Measurements from ENCODE around the gene DLGAP3. TPM values are rescaled to one million over a fixed set of nuclear protein-coding genes. Genes with fewer than 3 reads are reported as not detected.

The DLGAP3 gene
- total RNA-seq, 4 donors from 2014 or later: 0.53 to 0.83 TPM; not detected in 2

- H3K36me3 ChIP-seq: no peaks in the 10 kb centered on the region
- H3K9me3 ChIP-seq: no peaks in the 10 kb centered on the region
- no peak for DNase-seq
- TF ChIP-seq POLR2A (IDR thresholded peaks at IDR 0.05) (no peak), CTCF (IDR thresholded peaks at IDR 0.05) (no peak)
- H3K4me3 ChIP-seq: peak overlapping the region in 1 of 4 donors; percentile 18
- H3K27me3 ChIP-seq: no peaks in the 10 kb centered on the region
- H3K27ac ChIP-seq: no peak overlapping the region
- H3K4me1 ChIP-seq: no peaks in the 10 kb centered on the region
Observed at GRCh38 chr1:34918386-34918976, 11.0 kb downstream of the DLGAP3 start.

GRCh38 chr1:34917017-34917416, 12.4 kb downstream of the DLGAP3 start:
- Histone ChIP-seq H3K4me1 (no peaks in the 10 kb centered on the region), H3K9me3 (no peaks in the 10 kb centered on the region), H3K4me3 (no peak overlapping the region), H3K27me3 (no peaks in the 10 kb centered on the region), H3K36me3 (no peaks in the 10 kb centered on the region), H3K27ac (no peak overlapping the region)
- DNase-seq: no peak
- TF ChIP-seq POLR2A (IDR thresholded peaks at IDR 0.05) (no peak), CTCF (IDR thresholded peaks at IDR 0.05) (no peak)

GRCh38 chr1:34916104-34916503, 13.3 kb downstream of the DLGAP3 start:
- no peaks in the 10 kb centered on the region for H3K9me3 ChIP-seq
- no peak overlapping the region for H3K27ac ChIP-seq
- H3K27me3 ChIP-seq: no peaks in the 10 kb centered on the region
- no peak for DNase-seq
- H3K4me3 ChIP-seq: no peak overlapping the region
- no peaks in the 10 kb centered on the region for H3K36me3 ChIP-seq
- TF ChIP-seq POLR2A (IDR thresholded peaks at IDR 0.05): no peak
- TF ChIP-seq CTCF (IDR thresholded peaks at IDR 0.05): no peak
- no peaks in the 10 kb centered on the region for H3K4me1 ChIP-seq

GRCh38 chr1:34915521-34915920, 13.9 kb downstream of the DLGAP3 start:
- Histone ChIP-seq H3K36me3 (no peaks in the 10 kb centered on the region), H3K9me3 (no peaks in the 10 kb centered on the region), H3K27me3 (no peaks in the 10 kb centered on the region), H3K27ac (no peak overlapping the region), H3K4me1 (no peaks in the 10 kb centered on the region), H3K4me3 (no peak overlapping the region)
- TF ChIP-seq CTCF (IDR thresholded peaks at IDR 0.05) (no peak), POLR2A (IDR thresholded peaks at IDR 0.05) (no peak)
- no peak for DNase-seq

GRCh38 chr1:34914958-34915357, 14.5 kb downstream of the DLGAP3 start:
- no peak for DNase-seq
- Histone ChIP-seq H3K27ac (no peak overlapping the region), H3K36me3 (no peaks in the 10 kb centered on the region), H3K4me3 (no peak overlapping the region), H3K27me3 (no peaks in the 10 kb centered on the region), H3K9me3 (no peaks in the 10 kb centered on the region), H3K4me1 (no peaks in the 10 kb centered on the region)
- TF ChIP-seq POLR2A (IDR thresholded peaks at IDR 0.05) (no peak), CTCF (IDR thresholded peaks at IDR 0.05) (no peak)

- Histone ChIP-seq H3K27ac (no peak overlapping the region), H3K4me3 (no peak overlapping the region), H3K36me3 (no peaks in the 10 kb centered on the region), H3K9me3 (no peaks in the 10 kb centered on the region), H3K27me3 (no peaks in the 10 kb centered on the region), H3K4me1 (no peaks in the 10 kb centered on the region)
- no peak for DNase-seq
- TF ChIP-seq CTCF (IDR thresholded peaks at IDR 0.05) (no peak), POLR2A (IDR thresholded peaks at IDR 0.05) (no peak)
Observed at GRCh38 chr1:34911465-34911864, 18.0 kb downstream of the DLGAP3 start.
